ENCODE results near the gene IL21R. TPM values are rescaled to one million over a fixed set of nuclear protein-coding genes. Genes with fewer than 3 reads are reported as not detected.

IL21R gene
- total and polyA plus RNA-seq, 2 donors (not counting 3 experiments of a cell fraction or from before 2014, with no cell fraction given), result 0.03 TPM; not detected in 1

DNA sequence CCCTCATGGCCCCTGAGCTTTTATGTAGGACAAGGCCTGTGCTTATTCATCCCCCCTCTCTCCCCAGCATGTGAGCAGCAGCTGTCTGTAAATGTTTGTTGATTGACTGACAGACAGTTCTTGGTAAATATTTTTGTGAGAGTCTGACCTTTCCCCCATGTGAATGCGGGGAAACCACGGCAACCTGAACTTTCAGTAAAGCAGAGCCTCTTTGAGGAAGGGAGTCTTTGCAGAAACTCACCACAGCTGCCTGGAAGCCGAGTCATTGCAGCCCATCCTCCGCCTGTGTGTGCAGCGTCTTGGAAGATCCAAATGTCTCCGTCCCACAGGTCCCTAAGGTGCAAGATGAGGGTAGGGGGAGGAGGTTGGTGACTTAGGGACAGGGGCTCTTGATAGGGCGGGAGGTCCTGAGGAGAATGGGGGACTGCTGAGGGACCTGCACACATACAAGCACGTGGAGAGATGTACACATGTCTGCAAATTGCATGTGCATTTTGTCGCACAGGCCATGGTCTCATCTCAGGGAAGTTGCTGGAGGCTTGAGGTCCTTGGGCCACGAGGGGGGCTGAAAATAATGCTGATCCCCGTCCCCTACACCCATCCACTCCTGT is 23.0 kb upstream of the IL21R start:
- TF ChIP-seq FOS (IDR thresholded peaks at IDR 0.05; ENCODE audit: borderline replicate concordance, insufficient read depth, low read length) (no peak), MYC (IDR thresholded peaks at IDR 0.05; ENCODE audit: low read depth, low read length) (no peak), POLR2A (IDR thresholded peaks at IDR 0.05; ENCODE audit: low read depth, low read length) (no peak), GATA2 (IDR thresholded peaks at IDR 0.05; ENCODE audit: insufficient read depth, insufficient read length, low read depth, low read length) (no peak), POLR2AphosphoS5 (IDR thresholded peaks at IDR 0.05; ENCODE audit: insufficient read depth, low read depth, low read length) (no peak), EZH2 (IDR thresholded peaks at IDR 0.05; ENCODE audit: borderline replicate concordance, low read depth, low read length, severe bottlenecking) (no peak), JUN (IDR thresholded peaks at IDR 0.05; ENCODE audit: borderline replicate concordance, insufficient read depth, insufficient read length, low read depth) (no peak)
- TF ChIP-seq, protein P1, sequence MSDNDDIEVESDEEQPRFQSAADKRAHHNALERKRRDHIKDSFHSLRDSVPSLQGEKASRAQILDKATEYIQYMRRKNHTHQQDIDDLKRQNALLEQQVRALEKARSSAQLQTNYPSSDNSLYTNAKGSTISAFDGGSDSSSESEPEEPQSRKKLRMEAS (IDR thresholded peaks at IDR 0.05; ENCODE audit: insufficient read depth, insufficient read length), result no peak
- TF ChIP-seq, protein P2, sequence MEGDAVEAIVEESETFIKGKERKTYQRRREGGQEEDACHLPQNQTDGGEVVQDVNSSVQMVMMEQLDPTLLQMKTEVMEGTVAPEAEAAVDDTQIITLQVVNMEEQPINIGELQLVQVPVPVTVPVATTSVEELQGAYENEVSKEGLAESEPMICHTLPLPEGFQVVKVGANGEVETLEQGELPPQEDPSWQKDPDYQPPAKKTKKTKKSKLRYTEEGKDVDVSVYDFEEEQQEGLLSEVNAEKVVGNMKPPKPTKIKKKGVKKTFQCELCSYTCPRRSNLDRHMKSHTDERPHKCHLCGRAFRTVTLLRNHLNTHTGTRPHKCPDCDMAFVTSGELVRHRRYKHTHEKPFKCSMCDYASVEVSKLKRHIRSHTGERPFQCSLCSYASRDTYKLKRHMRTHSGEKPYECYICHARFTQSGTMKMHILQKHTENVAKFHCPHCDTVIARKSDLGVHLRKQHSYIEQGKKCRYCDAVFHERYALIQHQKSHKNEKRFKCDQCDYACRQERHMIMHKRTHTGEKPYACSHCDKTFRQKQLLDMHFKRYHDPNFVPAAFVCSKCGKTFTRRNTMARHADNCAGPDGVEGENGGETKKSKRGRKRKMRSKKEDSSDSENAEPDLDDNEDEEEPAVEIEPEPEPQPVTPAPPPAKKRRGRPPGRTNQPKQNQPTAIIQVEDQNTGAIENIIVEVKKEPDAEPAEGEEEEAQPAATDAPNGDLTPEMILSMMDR (IDR thresholded peaks at IDR 0.05; ENCODE audit: extremely low read depth in 1 of 2, insufficient read depth in 1 of 2, low read depth in 1 of 2, low read length in 2 of 2), result no peak
- no peaks in the 10 kb centered on the region for H3K9me1 ChIP-seq (replicated peaks; ENCODE audit: control insufficient read depth, extremely low read depth, insufficient read depth, low read length)
- no peak overlapping the region for H3K9ac ChIP-seq (replicated peaks; ENCODE audit: extremely low read depth, insufficient read depth, low read length)
- POLR2A ChIA-PET, result no interaction called here
- no peaks in the 10 kb centered on the region for H4K20me1 ChIP-seq (replicated peaks; ENCODE audit: control insufficient read depth, extremely low read depth, insufficient read depth, low read length)
- H3K27ac ChIP-seq (ENCODE audit: insufficient read depth, low read depth, low read length), result no peak overlapping the region
- no peak for FAIRE-seq
- intact Hi-C loops (cut with micrococcal nuclease) (no loop called here), dilution Hi-C loops (cut with MboI; ENCODE audit: extremely low pct_ligation_motif_present, low sequenced_read_pairs) (no loop called here)
- no peak overlapping the region for H2AFZ ChIP-seq (ENCODE audit: low read depth, low read length)
- H3K36me3 ChIP-seq (ENCODE audit: control insufficient read depth in 2 of 2, extremely low read depth in 1 of 2, insufficient read depth in 2 of 2, low read length in 2 of 2), result no peaks in the 10 kb centered on the region
- H3K4me1 ChIP-seq (ENCODE audit: control insufficient read depth, extremely low read depth, insufficient read depth, low read length), result no peaks in the 10 kb centered on the region
- H3K4me3 ChIP-seq (replicated peaks in 1 of 3; ENCODE audit: insufficient read depth in 1 of 3, low read depth in 1 of 3, low read length in 3 of 3), result no peak overlapping the region
- DNase-seq (ENCODE audit: low read depth, low spot score), result no peak
- no TSS peak for BruUV-seq (replicated peaks)
- H3K27me3 ChIP-seq (ENCODE audit: control insufficient read depth in 2 of 2, insufficient read depth in 2 of 2, low read length in 2 of 2), result no peaks in the 10 kb centered on the region
- no peak overlapping the region for H3K4me2 ChIP-seq (ENCODE audit: insufficient read depth, low read length)
- no peaks in the 10 kb centered on the region for H3K9me3 ChIP-seq (replicated peaks; ENCODE audit: control insufficient read depth, insufficient read depth, low read length)
- CTCF ChIA-PET, result interaction anchor here (0.8 kb wide), 1 partner anchor 13 kb away, joined by 4 read pairs; no protein-coding TSS in a partner anchor
- no peaks in the 10 kb centered on the region for H3K79me2 ChIP-seq (ENCODE audit: control insufficient read depth, insufficient read depth, low read length)
